H9 (cell line): ENCODE measurements around the gene PHF11. TPM values are rescaled to one million over a fixed set of nuclear protein-coding genes. Genes with fewer than 3 reads are reported as not detected.

Experiments used
- DNase-seq: peaks from one replicate; pipeline ENCODE4 v3.0.0-alpha.2; 2017
- H2AFZ ChIP-seq: one replicate; pipeline ENCODE4 v1.6.1; 2013; ENCODE audit warnings: mild to moderate bottlenecking, low read length, control low read depth, moderate library complexity
- H2AK5ac ChIP-seq: 2 replicates; pipeline ENCODE4 v1.6.1; 2013; ENCODE audit warnings: low read length, control low read depth, mixed read lengths; ENCODE audit not compliant: insufficient read length
- H2BK120ac ChIP-seq: one replicate; pipeline ENCODE4 v1.6.1; 2013; ENCODE audit warnings: low read depth, mild to moderate bottlenecking, low read length, control low read depth, inconsistent platforms; ENCODE audit not compliant: poor library complexity, severe bottlenecking
- H2BK12ac ChIP-seq: 2 replicates; pipeline ENCODE4 v1.6.1; 2013; ENCODE audit warnings: low read length, control low read depth, mixed read lengths, low read depth; ENCODE audit not compliant: insufficient read length
- H2BK15ac ChIP-seq: 2 replicates; pipeline ENCODE4 v1.6.1; 2013; ENCODE audit warnings: low read depth, low read length, control low read depth
- H2BK20ac ChIP-seq: one replicate; pipeline ENCODE4 v1.6.1; 2013; ENCODE audit warnings: low read depth, mild to moderate bottlenecking, low read length, control low read depth, inconsistent platforms; ENCODE audit not compliant: poor library complexity, severe bottlenecking
- H2BK5ac ChIP-seq: 2 replicates; pipeline ENCODE4 v1.6.1; 2013; ENCODE audit warnings: low read length, control low read depth, mixed read lengths; ENCODE audit not compliant: insufficient read length
- H3K14ac ChIP-seq: 2 replicates; pipeline ENCODE4 v1.6.1; 2013; ENCODE audit warnings: low read length, control low read depth; ENCODE audit not compliant: insufficient read depth
- H3K18ac ChIP-seq: 2 replicates; pipeline ENCODE4 v1.6.1; 2013; ENCODE audit warnings: low read depth, mild to moderate bottlenecking, mixed read lengths, low read length, control low read depth; ENCODE audit not compliant: insufficient read length
- H3K23ac ChIP-seq: 2 replicates; pipeline ENCODE4 v1.6.1; 2013; ENCODE audit warnings: low read length, control low read depth, mixed read lengths, low read depth; ENCODE audit not compliant: insufficient read length
- H3K23me2 ChIP-seq: 2 replicates; pipeline ENCODE4 v1.6.1; 2013; ENCODE audit warnings: low read depth, mild to moderate bottlenecking, mixed read lengths, low read length, control low read depth; ENCODE audit not compliant: insufficient read length, poor library complexity, severe bottlenecking
- H3K27ac ChIP-seq: 2 replicates; pipeline ENCODE4 v1.5.1; 2013; ENCODE audit warnings: low read length, control low read depth, mixed read lengths, low read depth; ENCODE audit not compliant: insufficient read length
- H3K27me3 ChIP-seq: 2 replicates; pipeline ENCODE4 v1.6.1; 2013; ENCODE audit warnings: low read length, control low read depth, inconsistent platforms; ENCODE audit not compliant: insufficient read depth
- H3K4ac ChIP-seq: 2 replicates; pipeline ENCODE4 v1.6.1; 2013; ENCODE audit warnings: low read depth, mild to moderate bottlenecking, control low read depth, inconsistent platforms, low read length, moderate library complexity
- H3K4me1 ChIP-seq: 2 replicates; pipeline ENCODE4 v1.6.1; 2013; ENCODE audit warnings: low read length, control low read depth, inconsistent platforms; ENCODE audit not compliant: insufficient read depth
- H3K4me2 ChIP-seq: 2 replicates; pipeline ENCODE4 v1.6.1; 2013; ENCODE audit warnings: low read length, control low read depth, mixed read lengths; ENCODE audit not compliant: insufficient read length, insufficient read depth
- H3K56ac ChIP-seq: 2 replicates; pipeline ENCODE4 v1.6.1; 2013; ENCODE audit warnings: low read depth, mild to moderate bottlenecking, mixed read lengths, low read length, control low read depth; ENCODE audit not compliant: insufficient read length
- H3K79me1 ChIP-seq: 2 replicates; pipeline ENCODE4 v1.6.1; 2013; ENCODE audit warnings: low read depth, mild to moderate bottlenecking, moderate library complexity, low read length, control low read depth, inconsistent platforms; ENCODE audit not compliant: insufficient read depth, poor library complexity, severe bottlenecking
- H3K79me2 ChIP-seq: 2 replicates; pipeline ENCODE4 v1.6.1; 2013; ENCODE audit warnings: low read length, control low read depth, inconsistent platforms; ENCODE audit not compliant: insufficient read depth
- H3K9ac ChIP-seq: 2 replicates; pipeline ENCODE4 v1.6.1; 2013; ENCODE audit warnings: low read length, control low read depth, mixed read lengths; ENCODE audit not compliant: insufficient read length; ENCODE audit errors: extremely low read depth
- H3K9me3 ChIP-seq: one replicate; pipeline ENCODE4 v1.6.1; 2013; ENCODE audit warnings: low read depth, low read length, inconsistent platforms; ENCODE audit not compliant: control insufficient read depth
- H3T11ph ChIP-seq: one replicate; pipeline ENCODE4 v1.6.1; 2013; ENCODE audit warnings: mild to moderate bottlenecking, low read length, control low read depth, inconsistent platforms
- H4K20me1 ChIP-seq: one replicate; pipeline ENCODE4 v1.6.1; 2013; ENCODE audit not compliant: control insufficient read depth, insufficient read length, insufficient read depth
- H4K5ac ChIP-seq: 2 replicates; pipeline ENCODE4 v1.6.1; 2013; ENCODE audit warnings: low read depth, mild to moderate bottlenecking, mixed read lengths, low read length, control low read depth; ENCODE audit not compliant: insufficient read length
- H4K8ac ChIP-seq: replicated peaks from 2 replicates; pipeline ENCODE4 v1.6.1; 2013; ENCODE audit warnings: low read length, control low read depth, mixed read lengths, low read depth; ENCODE audit not compliant: insufficient read length
- H4K91ac ChIP-seq: 2 replicates; pipeline ENCODE4 v1.6.1; 2013; ENCODE audit warnings: low read depth, mild to moderate bottlenecking, moderate library complexity, mixed read lengths, low read length, control low read depth; ENCODE audit not compliant: insufficient read length
- H3K27ac Mint-ChIP-seq, 3 experiments: 2 replicates in 2 of 3; 3 replicates in 1 of 3; pipeline ENCODE4 v1.8.0; 2020 to 2021; ENCODE audit warnings: mixed read lengths in 3 of 3, mild to moderate bottlenecking in 1 of 3, moderate library complexity in 1 of 3
- H3K27me3 Mint-ChIP-seq: 2 replicates; pipeline ENCODE4 v1.8.0; 2021; ENCODE audit warnings: low read depth, mild to moderate bottlenecking, moderate library complexity, mixed read lengths
- H3K36me3 Mint-ChIP-seq, 3 experiments: 2 replicates in 2 of 3; 3 replicates in 1 of 3; pipeline ENCODE4 v1.8.0; 2020 to 2021; ENCODE audit warnings: low read depth in 3 of 3, mixed read lengths in 3 of 3; ENCODE audit not compliant: insufficient read depth in 1 of 3
- H3K4me1 Mint-ChIP-seq, 2 experiments: 2 replicates each; pipeline ENCODE4 v1.8.0; 2020; ENCODE audit warnings: mixed read lengths in 2 of 2
- H3K4me3 Mint-ChIP-seq, 2 experiments: 2 replicates in 1 of 2; 3 replicates in 1 of 2; pipeline ENCODE4 v1.8.0; 2020 to 2021; ENCODE audit warnings: mild to moderate bottlenecking in 2 of 2, mixed read lengths in 2 of 2, moderate library complexity in 1 of 2
- H3K9me3 Mint-ChIP-seq, 2 experiments: 2 replicates in 1 of 2; 3 replicates in 1 of 2; pipeline ENCODE4 v1.8.0; 2020; ENCODE audit warnings: mild to moderate bottlenecking in 2 of 2, mixed read lengths in 2 of 2, moderate library complexity in 1 of 2
- CTCF ChIP-seq: fragments of 200-600 bp; sonication (generic); conservative IDR thresholded peaks from 3 replicates; pipeline ENCODE4 v1.8.0; 2021; ENCODE audit warnings: antibody characterized with exemption, mild to moderate bottlenecking
- WGBS: extraction: QIAGEN DNeasy Blood & Tissue Kit; methylation state at CpG from one replicate; pipeline ENCODE4 v1.1.7; 2013; ENCODE audit warnings: missing lambda C conversion rate, low lambda C conversion rate, mixed read lengths; ENCODE audit not compliant: insufficient read length; ENCODE audit errors: extremely low coverage; 5-methylcytosine and 5-hydroxymethylcytosine counted together
- total RNA-seq: library from RNA; stranded (reverse); gene quantifications from 2 replicates; pipeline ENCODE4 v1.2.1, GENCODE V29; 2021

The PHF11 gene
- total RNA-seq, 1 experiment from 2014 or later: 13.5 TPM

DNA sequence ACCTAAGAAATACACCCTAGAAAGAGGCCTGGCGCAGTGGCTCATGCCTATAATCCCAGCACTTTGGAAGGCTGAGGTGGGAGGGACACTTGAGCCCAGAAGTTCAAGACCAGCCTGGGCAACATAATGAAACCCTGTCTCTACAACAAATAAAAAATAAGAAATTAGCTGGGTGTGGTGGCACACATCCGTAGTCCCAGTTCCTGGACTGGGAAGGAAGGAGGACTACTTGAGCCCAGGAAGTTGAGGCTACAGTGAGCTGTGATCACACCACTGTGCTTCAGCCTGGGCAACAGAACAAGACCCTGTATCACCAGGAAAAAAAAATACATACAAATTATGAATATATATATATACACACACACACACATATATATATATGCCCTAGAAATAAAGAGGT lies 42.7 kb downstream of the PHF11 start:
- Mint-ChIP-seq H3K27me3 (no peaks in the 10 kb centered on the region), H3K36me3 (peaks cover 5 to 43% (median 37%) of the 10 kb centered on the region in 3 experiments; a peak in 6 of 7 replicates), H3K4me1 (peaks cover 7 to 9% of the 10 kb centered on the region in 2 experiments; a peak in 1 of 4 replicates), H3K4me3 (no peak overlapping the region), H3K9me3 (no peaks in the 10 kb centered on the region), H3K27ac (no peak overlapping the region)
- H3K9ac ChIP-seq: no peak overlapping the region
- no peak overlapping the region for H4K5ac ChIP-seq
- H2BK15ac ChIP-seq: no peak overlapping the region
- DNase-seq: no peak
- H3K79me2 ChIP-seq: no peaks in the 10 kb centered on the region
- H3K27me3 ChIP-seq: no peaks in the 10 kb centered on the region
- H3K56ac ChIP-seq: no peak overlapping the region
- H4K20me1 ChIP-seq: no peaks in the 10 kb centered on the region
- H3K18ac ChIP-seq: no peak overlapping the region
- H3K14ac ChIP-seq: no peak overlapping the region
- no peak overlapping the region for H4K8ac ChIP-seq
- no peak overlapping the region for H3K4me2 ChIP-seq
- no peaks in the 10 kb centered on the region for H3K23me2 ChIP-seq
- H2BK20ac ChIP-seq: no peak overlapping the region
- H2AK5ac ChIP-seq: no peak overlapping the region
- H3K9me3 ChIP-seq: no peaks in the 10 kb centered on the region
- no peak overlapping the region for H3K27ac ChIP-seq
- H3T11ph ChIP-seq: no peak overlapping the region
- H2BK120ac ChIP-seq: no peak overlapping the region
- no peak overlapping the region for H2AFZ ChIP-seq
- no CpG with 5 or more reads among the region's 2 CpGs for WGBS
- no peak overlapping the region for H3K23ac ChIP-seq
- H3K79me1 ChIP-seq: no peaks in the 10 kb centered on the region
- no peak for TF ChIP-seq CTCF
- no peak overlapping the region for H2BK5ac ChIP-seq
- H3K4ac ChIP-seq: no peak overlapping the region
- no peak overlapping the region for H2BK12ac ChIP-seq
- no peaks in the 10 kb centered on the region for H3K4me1 ChIP-seq
- no peak overlapping the region for H4K91ac ChIP-seq
